Fibroblast of lung (primary cell): ENCODE results near the gene PCDH12. TPM values are rescaled to one million over a fixed set of nuclear protein-coding genes. Genes with fewer than 3 reads are reported as not detected.

Experiments
- DNase-seq, 2 donors: peaks; one replicate each; pipeline versions ENCODE4 v3.0.0 to v3.0.0-alpha.2; 2010; ENCODE audit warnings: low read depth in 2 of 2
- H2AFZ ChIP-seq: 2 replicates; pipeline ENCODE4 v1.5.1; 2012; ENCODE audit warnings: low read length, control low read depth, inconsistent platforms
- H3K27ac ChIP-seq: 2 replicates; pipeline ENCODE4 v1.5.1; 2011; ENCODE audit warnings: low read length, control low read depth; ENCODE audit not compliant: insufficient read depth
- H3K27me3 ChIP-seq: 2 replicates; pipeline ENCODE4 v1.5.1; 2011; ENCODE audit warnings: mild to moderate bottlenecking, low read length; ENCODE audit not compliant: control insufficient read depth, insufficient read depth
- H3K36me3 ChIP-seq: 2 replicates; pipeline ENCODE4 v1.5.1; 2011; ENCODE audit warnings: low read length; ENCODE audit not compliant: control insufficient read depth, insufficient read depth
- H3K4me1 ChIP-seq: 2 replicates; pipeline ENCODE4 v1.5.1; 2011; ENCODE audit warnings: low read length; ENCODE audit not compliant: control insufficient read depth, insufficient read depth; ENCODE audit errors: extremely low read depth
- H3K4me2 ChIP-seq: 2 replicates; pipeline ENCODE4 v1.5.1; 2011; ENCODE audit warnings: low read length, control low read depth; ENCODE audit not compliant: insufficient read depth; ENCODE audit errors: extremely low read depth
- H3K4me3 ChIP-seq, 4 experiments: fragments of 200-600 bp in 1 of 4; sonication (generic) in 1 of 4; replicated peaks in 1 of 4; 2 replicates each; pipeline ENCODE4 v1.5.1; 2011 to 2016; ENCODE audit warnings: low read length in 4 of 4, low read depth in 3 of 4, mild to moderate bottlenecking in 3 of 4, control low read depth in 2 of 4, inconsistent platforms in 1 of 4, mixed read lengths in 1 of 4; ENCODE audit not compliant: insufficient read depth in 1 of 4; ENCODE audit errors: control extremely low read depth in 1 of 4
- H3K79me2 ChIP-seq: 2 replicates; pipeline ENCODE4 v1.5.1; 2012; ENCODE audit warnings: mild to moderate bottlenecking, low read length, inconsistent platforms; ENCODE audit not compliant: control insufficient read depth, insufficient read depth
- H3K9ac ChIP-seq: 2 replicates; pipeline ENCODE4 v1.5.1; 2011; ENCODE audit warnings: mild to moderate bottlenecking, low read length, control low read depth; ENCODE audit not compliant: insufficient read depth
- H3K9me3 ChIP-seq: 2 replicates; pipeline ENCODE4 v1.5.1; 2012; ENCODE audit warnings: low read depth, low read length; ENCODE audit not compliant: control insufficient read depth, insufficient read depth
- H4K20me1 ChIP-seq: 2 replicates; pipeline ENCODE4 v1.5.1; 2011; ENCODE audit warnings: low read length; ENCODE audit not compliant: control insufficient read depth, insufficient read depth; ENCODE audit errors: extremely low read depth
- EZH2 ChIP-seq: IDR thresholded peaks from 2 replicates; pipeline ENCODE4 v1.5.1; 2012; ENCODE audit warnings: low read length, control low read depth, mild to moderate bottlenecking; ENCODE audit errors: missing control alignments
- polyA plus RNA-seq, 2 donors: library from polyadenylated mRNA; depleted of rRNA in 1 of 2; stranded (reverse) in 1 of 2; unstranded in 1 of 2; fragments of >200 nt; gene quantifications; 2 replicates each; pipeline ENCODE4 v1.2.1, GENCODE V29; 2011 to 2012; ENCODE audit warnings: missing spikeins in 1 of 2
- total RNA-seq: library from RNA; depleted of rRNA; stranded (reverse); fragments of >200 nt; gene quantifications from 2 replicates; pipeline ENCODE4 v1.2.1, GENCODE V29; 2014
- TF ChIP-seq, protein P1 (sequence below), 2 donors: IDR thresholded peaks in 1 of 2; conservative IDR thresholded peaks in 1 of 2; 1 replicate in 1 of 2; 2 replicates in 1 of 2; pipeline ENCODE4 v1.5.1; 2011 to 2012; ENCODE audit warnings: low read length in 2 of 2, control low read depth in 1 of 2, inconsistent platforms in 1 of 2, low read depth in 1 of 2, mild to moderate bottlenecking in 1 of 2

The PCDH12 gene
- total and polyA plus RNA-seq, 2 donors (not counting 1 experiment from before 2014, with no cell fraction given), result under 0.01 to 0.02 TPM

GRCh38 chr5:141986072-141986471 lies 28.1 kb upstream of the PCDH12 start:
- no peak overlapping the region for H2AFZ ChIP-seq
- TF ChIP-seq EZH2, result no peak
- TF ChIP-seq, protein P1, sequence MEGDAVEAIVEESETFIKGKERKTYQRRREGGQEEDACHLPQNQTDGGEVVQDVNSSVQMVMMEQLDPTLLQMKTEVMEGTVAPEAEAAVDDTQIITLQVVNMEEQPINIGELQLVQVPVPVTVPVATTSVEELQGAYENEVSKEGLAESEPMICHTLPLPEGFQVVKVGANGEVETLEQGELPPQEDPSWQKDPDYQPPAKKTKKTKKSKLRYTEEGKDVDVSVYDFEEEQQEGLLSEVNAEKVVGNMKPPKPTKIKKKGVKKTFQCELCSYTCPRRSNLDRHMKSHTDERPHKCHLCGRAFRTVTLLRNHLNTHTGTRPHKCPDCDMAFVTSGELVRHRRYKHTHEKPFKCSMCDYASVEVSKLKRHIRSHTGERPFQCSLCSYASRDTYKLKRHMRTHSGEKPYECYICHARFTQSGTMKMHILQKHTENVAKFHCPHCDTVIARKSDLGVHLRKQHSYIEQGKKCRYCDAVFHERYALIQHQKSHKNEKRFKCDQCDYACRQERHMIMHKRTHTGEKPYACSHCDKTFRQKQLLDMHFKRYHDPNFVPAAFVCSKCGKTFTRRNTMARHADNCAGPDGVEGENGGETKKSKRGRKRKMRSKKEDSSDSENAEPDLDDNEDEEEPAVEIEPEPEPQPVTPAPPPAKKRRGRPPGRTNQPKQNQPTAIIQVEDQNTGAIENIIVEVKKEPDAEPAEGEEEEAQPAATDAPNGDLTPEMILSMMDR (conservative IDR thresholded peaks at IDR 0.05 in 1 of 2, IDR thresholded peaks at IDR 0.05 in 1 of 2; ENCODE audit: low read depth in 1 of 2, low read length in 2 of 2), result no peak
- H3K27me3 ChIP-seq, result no peaks in the 10 kb centered on the region
- no peak overlapping the region for H3K4me2 ChIP-seq
- H3K9me3 ChIP-seq, result no peaks in the 10 kb centered on the region
- peaks cover 2% of the 10 kb centered on the region for H3K36me3 ChIP-seq
- H3K4me3 ChIP-seq, result no peak overlapping the region
- H3K4me1 ChIP-seq, result no peaks in the 10 kb centered on the region
- DNase-seq, result no peak
- no peaks in the 10 kb centered on the region for H3K79me2 ChIP-seq
- H3K27ac ChIP-seq, result no peak overlapping the region
- no peak overlapping the region for H3K9ac ChIP-seq
- no peaks in the 10 kb centered on the region for H4K20me1 ChIP-seq

DNA sequence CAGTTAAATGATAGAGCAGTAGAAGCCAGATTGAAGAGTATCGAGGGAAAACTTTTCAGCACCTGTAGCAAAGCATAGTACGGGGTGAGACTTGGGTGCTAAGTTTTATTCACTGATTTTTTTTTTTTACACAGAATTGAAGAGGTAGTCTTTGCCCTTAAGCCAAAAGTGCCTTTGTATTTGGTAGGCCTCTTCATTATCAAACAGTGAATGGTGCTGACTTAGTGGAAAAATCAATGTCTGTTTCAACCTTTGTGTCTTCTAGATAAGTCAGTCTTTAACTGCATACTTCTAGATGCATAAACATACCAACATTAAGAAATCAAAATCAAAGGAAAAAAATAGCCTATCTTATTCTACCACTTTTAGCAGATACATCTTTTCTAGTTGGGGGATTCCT lies 24.6 kb upstream of the PCDH12 start:
- Histone ChIP-seq H3K4me3 (no peak overlapping the region), H3K4me1 (no peaks in the 10 kb centered on the region), H3K27me3 (no peaks in the 10 kb centered on the region), H3K27ac (no peak overlapping the region), H3K9me3 (no peaks in the 10 kb centered on the region), H4K20me1 (no peaks in the 10 kb centered on the region), H2AFZ (no peak overlapping the region), H3K4me2 (no peak overlapping the region), H3K79me2 (no peaks in the 10 kb centered on the region), H3K9ac (no peak overlapping the region), H3K36me3 (peaks cover 14% of the 10 kb centered on the region)
- no peak for TF ChIP-seq EZH2
- TF ChIP-seq, protein P1 (conservative IDR thresholded peaks at IDR 0.05 in 1 of 2, IDR thresholded peaks at IDR 0.05 in 1 of 2; ENCODE audit: low read depth in 1 of 2, low read length in 2 of 2), result no peak
- no peak for DNase-seq

- H3K36me3 ChIP-seq, result peaks cover 12% of the 10 kb centered on the region
- TF ChIP-seq, protein P1 (conservative IDR thresholded peaks at IDR 0.05 in 1 of 2, IDR thresholded peaks at IDR 0.05 in 1 of 2; ENCODE audit: low read depth in 1 of 2, low read length in 2 of 2), result no peak
- no peak for TF ChIP-seq EZH2
- no peaks in the 10 kb centered on the region for H3K79me2 ChIP-seq
- no peaks in the 10 kb centered on the region for H3K9me3 ChIP-seq
- H3K9ac ChIP-seq, result no peak overlapping the region
- peaks cover 12% of the 10 kb centered on the region for H3K4me1 ChIP-seq
- no peak overlapping the region for H2AFZ ChIP-seq
- H3K27me3 ChIP-seq, result no peaks in the 10 kb centered on the region
- H3K27ac ChIP-seq, result no peak overlapping the region
- H4K20me1 ChIP-seq, result no peaks in the 10 kb centered on the region
- no peak overlapping the region for H3K4me2 ChIP-seq
- no peak overlapping the region for H3K4me3 ChIP-seq
- no peak for DNase-seq
Measured at GRCh38 chr5:141978389-141978788, 20.4 kb upstream of the PCDH12 start.
